Stimulated activated CD8-positive, alpha-beta memory T cell treated with anti-CD3 and anti-CD28 coated beads, Interleukin-7, amount 100 ng/mL, for 4 hours (primary cell): ENCODE results near the gene PRIMPOL.

ENCODE experiments used
- DNase-seq, 2 donors: peaks; one replicate each; pipeline ENCODE4 v3.0.0-alpha.2; 2020; ENCODE audit warnings: low read depth in 2 of 2

PRIMPOL gene

GRCh38 chr4:184668096-184668495, 18.6 kb downstream of the PRIMPOL start:
- no peak for DNase-seq

- DNase-seq = no peak
These were observed 19.1 kb downstream of the PRIMPOL start for GRCh38 chr4:184668511-184669114.

GRCh38 chr4:184669251-184669650, 19.7 kb downstream of the PRIMPOL start:
- no peak for DNase-seq

GRCh38 chr4:184671101-184671500, 21.6 kb downstream of the PRIMPOL start:
- DNase-seq = no peak

- DNase-seq = no peak
These were observed 23.2 kb downstream of the PRIMPOL start for GRCh38 chr4:184672741-184673140.

- no peak for DNase-seq
These were observed 24.5 kb downstream of the PRIMPOL start for GRCh38 chr4:184674011-184674410.

GRCh38 chr4:184675018-184675417, 25.5 kb downstream of the PRIMPOL start:
- no peak for DNase-seq

- DNase-seq = no peak
These were observed 26.4 kb downstream of the PRIMPOL start for GRCh38 chr4:184675821-184676492.

GRCh38 chr4:184680698-184681097, 31.2 kb downstream of the PRIMPOL start:
- DNase-seq = no peak

GRCh38 chr4:184681916-184682315, 32.4 kb downstream of the PRIMPOL start:
- no peak for DNase-seq

GRCh38 chr4:184684491-184685189, 35.1 kb downstream of the PRIMPOL start:
- DNase-seq = no peak

GRCh38 chr4:184688005-184688404, 38.5 kb downstream of the PRIMPOL start:
- no peak for DNase-seq

GRCh38 chr4:184688447-184688846, 38.9 kb downstream of the PRIMPOL start:
- DNase-seq = no peak

GRCh38 chr4:184689681-184690080, 40.1 kb downstream of the PRIMPOL start:
- DNase-seq = no peak

- no peak for DNase-seq
These were observed 43.5 kb downstream of the PRIMPOL start for GRCh38 chr4:184693056-184693455.

- no peak for DNase-seq
These were observed 44.9 kb downstream of the PRIMPOL start for GRCh38 chr4:184694412-184694956.

GRCh38 chr4:184695178-184695896, 45.8 kb downstream of the PRIMPOL start:
- no peak for DNase-seq

- DNase-seq = no peak
These were observed 48.4 kb downstream of the PRIMPOL start for GRCh38 chr4:184697956-184698355.

GRCh38 chr4:184699941-184700340, 50.4 kb downstream of the PRIMPOL start:
- DNase-seq = no peak

GRCh38 chr4:184702114-184702513, 52.6 kb downstream of the PRIMPOL start:
- DNase-seq = no peak

- no peak for DNase-seq
These were observed 56.2 kb downstream of the PRIMPOL start for GRCh38 chr4:184705692-184706091.

GRCh38 chr4:184706453-184706852, 56.9 kb downstream of the PRIMPOL start:
- no peak for DNase-seq
